Liver (tissue), 9 donors: ENCODE data around the gene TPR. TPM values are rescaled to one million over a fixed set of nuclear protein-coding genes. Genes with fewer than 3 reads are reported as not detected.

Experiments
- DNase-seq: peaks from one replicate; pipeline ENCODE4 v3.0.0-alpha.2; 2017; ENCODE audit warnings: low spot score
- H3K27ac ChIP-seq, 2 donors: one replicate each; pipeline ENCODE4 v1.7.0; 2013; ENCODE audit warnings: inconsistent platforms in 2 of 2, low read length in 2 of 2, control low read depth in 1 of 2, low read depth in 1 of 2, mild to moderate bottlenecking in 1 of 2
- H3K27me3 ChIP-seq, 4 donors: one replicate each; pipeline versions ENCODE4 v1.6.1 to v1.7.0; 2013; ENCODE audit warnings: low read length in 3 of 4, inconsistent platforms in 1 of 4, mild to moderate bottlenecking in 1 of 4, moderate library complexity in 1 of 4; ENCODE audit not compliant: control insufficient read depth in 4 of 4, insufficient read depth in 4 of 4
- H3K36me3 ChIP-seq, 4 donors: one replicate each; pipeline versions ENCODE4 v1.6.1 to v1.7.0; 2013; ENCODE audit warnings: low read length in 3 of 4, mild to moderate bottlenecking in 3 of 4, low read depth in 1 of 4, moderate library complexity in 1 of 4; ENCODE audit not compliant: control insufficient read depth in 4 of 4, insufficient read depth in 3 of 4
- H3K4me1 ChIP-seq, 4 donors: one replicate each; pipeline versions ENCODE4 v1.6.1 to v1.7.0; 2013; ENCODE audit warnings: low read length in 3 of 4, mild to moderate bottlenecking in 3 of 4, moderate library complexity in 1 of 4; ENCODE audit not compliant: control insufficient read depth in 4 of 4, insufficient read depth in 4 of 4
- H3K4me3 ChIP-seq, 3 donors: one replicate each; pipeline versions ENCODE4 v1.6.1 to v1.7.0; 2013; ENCODE audit warnings: low read length in 3 of 3, control low read depth in 1 of 3, low read depth in 1 of 3, mild to moderate bottlenecking in 1 of 3
- H3K9ac ChIP-seq, 2 donors: one replicate each; pipeline ENCODE4 v1.7.0; 2013; ENCODE audit warnings: low read length in 2 of 2, mild to moderate bottlenecking in 2 of 2, moderate library complexity in 2 of 2, control low read depth in 1 of 2, low read depth in 1 of 2
- H3K9me3 ChIP-seq, 4 donors: one replicate each; pipeline versions ENCODE4 v1.6.1 to v1.7.0; 2013; ENCODE audit warnings: low read length in 3 of 4; ENCODE audit not compliant: control insufficient read depth in 4 of 4
- ATF3 ChIP-seq: IDR thresholded peaks from 2 replicates; pipeline ENCODE4 v1.6.1; 2016; ENCODE audit warnings: antibody characterized with exemption
- EGR1 ChIP-seq, 2 donors: IDR thresholded peaks; 2 replicates each; pipeline ENCODE4 v1.6.1; 2016 to 2018; ENCODE audit warnings: antibody characterized with exemption in 2 of 2, low read depth in 2 of 2
- FOXA1 ChIP-seq: IDR thresholded peaks from 2 replicates; pipeline ENCODE4 v1.6.1; 2016; ENCODE audit warnings: antibody characterized with exemption
- FOXA2 ChIP-seq: IDR thresholded peaks from 2 replicates; pipeline ENCODE4 v1.6.1; 2016; ENCODE audit warnings: antibody characterized with exemption
- GABPA ChIP-seq, 2 donors: IDR thresholded peaks in 1 of 2; conservative IDR thresholded peaks in 1 of 2; 2 replicates each; pipeline ENCODE4 v1.6.1; 2016; ENCODE audit warnings: antibody characterized with exemption in 2 of 2, mild to moderate bottlenecking in 1 of 2, moderate library complexity in 1 of 2
- HNF4A ChIP-seq, 2 donors: conservative IDR thresholded peaks; 2 replicates each; pipeline ENCODE4 v1.6.1; 2016; ENCODE audit warnings: antibody characterized with exemption in 2 of 2, mild to moderate bottlenecking in 2 of 2
- HNF4G ChIP-seq: IDR thresholded peaks from 2 replicates; pipeline ENCODE4 v1.6.1; 2016; ENCODE audit warnings: antibody characterized with exemption
- JUND ChIP-seq, 2 donors: IDR thresholded peaks; 2 replicates each; pipeline ENCODE4 v1.6.1; 2016; ENCODE audit warnings: antibody characterized with exemption in 2 of 2
- MAX ChIP-seq: IDR thresholded peaks from 2 replicates; pipeline ENCODE4 v1.6.1; 2016; ENCODE audit warnings: antibody characterized with exemption
- NR2F2 ChIP-seq: IDR thresholded peaks from 2 replicates; pipeline ENCODE4 v1.6.1; 2016; ENCODE audit warnings: antibody characterized with exemption
- RAD21 ChIP-seq, 2 donors: IDR thresholded peaks; 2 replicates each; pipeline ENCODE4 v1.6.1; 2016; ENCODE audit warnings: antibody characterized with exemption in 2 of 2, mild to moderate bottlenecking in 2 of 2
- RXRA ChIP-seq, 2 donors: IDR thresholded peaks; 2 replicates each; pipeline ENCODE4 v1.6.1; 2017 to 2018; ENCODE audit warnings: antibody characterized with exemption in 2 of 2, mild to moderate bottlenecking in 1 of 2
- SP1 ChIP-seq: IDR thresholded peaks from 2 replicates; pipeline ENCODE4 v1.6.1; 2018; ENCODE audit warnings: antibody characterized with exemption, mild to moderate bottlenecking
- TAF1 ChIP-seq: conservative IDR thresholded peaks from 2 replicates; pipeline ENCODE4 v1.6.1; 2016; ENCODE audit warnings: antibody characterized with exemption, mild to moderate bottlenecking
- YY1 ChIP-seq: IDR thresholded peaks from 2 replicates; pipeline ENCODE4 v1.6.1; 2016; ENCODE audit warnings: antibody characterized with exemption, mild to moderate bottlenecking
- ZBTB33 ChIP-seq: IDR thresholded peaks from 2 replicates; pipeline ENCODE4 v1.6.1; 2016; ENCODE audit warnings: antibody characterized with exemption
- WGBS: extraction: QIAGEN DNeasy Blood & Tissue Kit; methylation state at CpG from one replicate; pipeline ENCODE4 v1.1.7; 2013; 5-methylcytosine and 5-hydroxymethylcytosine counted together
- polyA plus RNA-seq, 2 donors: library from polyadenylated mRNA; stranded (reverse) in 1 of 2; unstranded in 1 of 2; fragments of 200-250 nt in 1 of 2; fragments of >200 nt in 1 of 2; fragmentation: Nextera tagmentation in 1 of 2; extraction: Ambion mirVana in 1 of 2; gene quantifications; one replicate each; pipeline versions ENCODE4 v1.2.1 to v1.2.3, GENCODE V29; 2013 to 2015
- total RNA-seq, 2 donors: library from RNA; depleted of rRNA; stranded (reverse); fragments of >200 nt; gene quantifications; one replicate each; pipeline ENCODE4 v1.2.3, GENCODE V29; 2014
- TF ChIP-seq, protein P1 (sequence below): fragments of 150-350 bp; IDR thresholded peaks from 2 replicates; pipeline ENCODE4 v1.5.1; 2017; ENCODE audit warnings: improper control_type of control experiment, low read depth, low read length; ENCODE audit not compliant: missing input control
- TF ChIP-seq, protein P2 (sequence below): IDR thresholded peaks from 2 replicates; pipeline ENCODE4 v1.6.1; 2016; ENCODE audit warnings: antibody characterized with exemption, mild to moderate bottlenecking
- donor health status: healthy.
- donor health status: healthy.
- donor health status: healthy.
- donor health status: healthy.
- donor health status: healthy.

TPR gene
- total and polyA plus RNA-seq, 4 donors: 8.1 to 45.1 (median 39.2) TPM

DNA sequence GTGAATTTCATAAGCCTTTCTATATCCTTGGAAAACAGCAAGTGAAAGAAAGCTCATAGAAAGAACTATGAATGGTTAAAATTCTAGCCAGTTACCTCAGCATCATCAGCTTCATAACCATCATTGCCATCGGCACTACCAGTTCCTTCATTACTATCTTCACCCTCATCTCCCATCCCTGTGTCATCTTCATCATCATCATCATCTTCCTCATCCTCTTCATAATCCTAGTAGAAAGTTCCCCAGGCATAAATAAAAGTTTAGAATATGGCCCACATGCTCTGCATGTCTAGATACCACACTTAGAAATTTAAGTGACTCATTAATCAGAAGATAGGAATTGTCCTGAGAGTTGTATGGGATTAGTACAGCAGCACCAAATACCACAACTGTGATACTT lies 49.0 kb downstream of the TPR start:
- no peaks in the 10 kb centered on the region for H3K9me3 ChIP-seq
- TF ChIP-seq FOXA2: no peak
- TF ChIP-seq RAD21 (IDR thresholded peaks at IDR 0.05): no peak
- TF ChIP-seq, protein P1, sequence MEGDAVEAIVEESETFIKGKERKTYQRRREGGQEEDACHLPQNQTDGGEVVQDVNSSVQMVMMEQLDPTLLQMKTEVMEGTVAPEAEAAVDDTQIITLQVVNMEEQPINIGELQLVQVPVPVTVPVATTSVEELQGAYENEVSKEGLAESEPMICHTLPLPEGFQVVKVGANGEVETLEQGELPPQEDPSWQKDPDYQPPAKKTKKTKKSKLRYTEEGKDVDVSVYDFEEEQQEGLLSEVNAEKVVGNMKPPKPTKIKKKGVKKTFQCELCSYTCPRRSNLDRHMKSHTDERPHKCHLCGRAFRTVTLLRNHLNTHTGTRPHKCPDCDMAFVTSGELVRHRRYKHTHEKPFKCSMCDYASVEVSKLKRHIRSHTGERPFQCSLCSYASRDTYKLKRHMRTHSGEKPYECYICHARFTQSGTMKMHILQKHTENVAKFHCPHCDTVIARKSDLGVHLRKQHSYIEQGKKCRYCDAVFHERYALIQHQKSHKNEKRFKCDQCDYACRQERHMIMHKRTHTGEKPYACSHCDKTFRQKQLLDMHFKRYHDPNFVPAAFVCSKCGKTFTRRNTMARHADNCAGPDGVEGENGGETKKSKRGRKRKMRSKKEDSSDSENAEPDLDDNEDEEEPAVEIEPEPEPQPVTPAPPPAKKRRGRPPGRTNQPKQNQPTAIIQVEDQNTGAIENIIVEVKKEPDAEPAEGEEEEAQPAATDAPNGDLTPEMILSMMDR: no peak
- no peak for TF ChIP-seq YY1
- no peak for TF ChIP-seq FOXA1
- TF ChIP-seq HNF4A (conservative IDR thresholded peaks at IDR 0.05): no peak
- no peak for TF ChIP-seq TAF1
- TF ChIP-seq JUND (IDR thresholded peaks at IDR 0.05): no peak
- TF ChIP-seq GABPA (IDR thresholded peaks at IDR 0.05 in 1 of 2, conservative IDR thresholded peaks at IDR 0.05 in 1 of 2): no peak
- TF ChIP-seq MAX: no peak
- no peak for TF ChIP-seq ATF3
- TF ChIP-seq EGR1 (IDR thresholded peaks at IDR 0.05; ENCODE audit: low read depth in 2 of 2): no peak
- no peak for TF ChIP-seq HNF4G
- no peak for TF ChIP-seq RXRA (IDR thresholded peaks at IDR 0.05)
- TF ChIP-seq ZBTB33: no peak
- TF ChIP-seq, protein P2, sequence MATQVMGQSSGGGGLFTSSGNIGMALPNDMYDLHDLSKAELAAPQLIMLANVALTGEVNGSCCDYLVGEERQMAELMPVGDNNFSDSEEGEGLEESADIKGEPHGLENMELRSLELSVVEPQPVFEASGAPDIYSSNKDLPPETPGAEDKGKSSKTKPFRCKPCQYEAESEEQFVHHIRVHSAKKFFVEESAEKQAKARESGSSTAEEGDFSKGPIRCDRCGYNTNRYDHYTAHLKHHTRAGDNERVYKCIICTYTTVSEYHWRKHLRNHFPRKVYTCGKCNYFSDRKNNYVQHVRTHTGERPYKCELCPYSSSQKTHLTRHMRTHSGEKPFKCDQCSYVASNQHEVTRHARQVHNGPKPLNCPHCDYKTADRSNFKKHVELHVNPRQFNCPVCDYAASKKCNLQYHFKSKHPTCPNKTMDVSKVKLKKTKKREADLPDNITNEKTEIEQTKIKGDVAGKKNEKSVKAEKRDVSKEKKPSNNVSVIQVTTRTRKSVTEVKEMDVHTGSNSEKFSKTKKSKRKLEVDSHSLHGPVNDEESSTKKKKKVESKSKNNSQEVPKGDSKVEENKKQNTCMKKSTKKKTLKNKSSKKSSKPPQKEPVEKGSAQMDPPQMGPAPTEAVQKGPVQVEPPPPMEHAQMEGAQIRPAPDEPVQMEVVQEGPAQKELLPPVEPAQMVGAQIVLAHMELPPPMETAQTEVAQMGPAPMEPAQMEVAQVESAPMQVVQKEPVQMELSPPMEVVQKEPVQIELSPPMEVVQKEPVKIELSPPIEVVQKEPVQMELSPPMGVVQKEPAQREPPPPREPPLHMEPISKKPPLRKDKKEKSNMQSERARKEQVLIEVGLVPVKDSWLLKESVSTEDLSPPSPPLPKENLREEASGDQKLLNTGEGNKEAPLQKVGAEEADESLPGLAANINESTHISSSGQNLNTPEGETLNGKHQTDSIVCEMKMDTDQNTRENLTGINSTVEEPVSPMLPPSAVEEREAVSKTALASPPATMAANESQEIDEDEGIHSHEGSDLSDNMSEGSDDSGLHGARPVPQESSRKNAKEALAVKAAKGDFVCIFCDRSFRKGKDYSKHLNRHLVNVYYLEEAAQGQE: no peak
- TF ChIP-seq NR2F2: no peak
- no peak for TF ChIP-seq SP1
- no peaks in the 10 kb centered on the region for H3K4me1 ChIP-seq
- peaks cover 9 to 75% (median 47%) of the 10 kb centered on the region in 4 donors for H3K36me3 ChIP-seq
- 96% methylated on average over 1 of the region's 1 CpG for WGBS
- no peak for DNase-seq
- H3K27ac ChIP-seq: no peak overlapping the region
- no peak overlapping the region for H3K9ac ChIP-seq
- no peaks in the 10 kb centered on the region for H3K27me3 ChIP-seq
- no peak overlapping the region for H3K4me3 ChIP-seq
